ENCODE measurements around the gene FOXI2.
A peak's percentile ranks its signal among the peaks of the same experiment; 100 is the strongest.

Gene FOXI2

GRCh38 chr10:127736915-127737562 is at the start of gene FOXI2:
Gene FOXI2, plus strand, starts transcription at chr10:127737185. Its CDS starts 89 bp downstream, at chr10:127737274.
- no peak for DNase-seq

- no peak for DNase-seq
These were observed 49.4 kb upstream of the FOXI2 start for GRCh38 chr10:127687548-127687947.

- DNase-seq, result no peak
These were observed 46.7 kb upstream of the FOXI2 start for GRCh38 chr10:127690176-127690835.

GRCh38 chr10:127694580-127695193 is 42.3 kb upstream of the FOXI2 start:
- DNase-seq, result no peak

GRCh38 chr10:127695431-127695830 is 41.6 kb upstream of the FOXI2 start:
- DNase-seq, result no peak

GRCh38 chr10:127698886-127699285 is 38.1 kb upstream of the FOXI2 start:
- no peak for DNase-seq

GRCh38 chr10:127699311-127699710 is 37.7 kb upstream of the FOXI2 start:
- DNase-seq, result no peak

- DNase-seq, result no peak
These were observed 34.7 kb upstream of the FOXI2 start for GRCh38 chr10:127702271-127702670.

- DNase-seq, result peak in 1 of 56 donors; percentile 16
These were observed 21.7 kb upstream of the FOXI2 start for GRCh38 chr10:127715249-127715648.

GRCh38 chr10:127715782-127716378 is 21.1 kb upstream of the FOXI2 start:
- peak in 1 of 56 donors; percentile 26 for DNase-seq

GRCh38 chr10:127720142-127720541 is 16.8 kb upstream of the FOXI2 start:
- DNase-seq, result no peak

- no peak for DNase-seq
These were observed 16.1 kb upstream of the FOXI2 start for GRCh38 chr10:127720903-127721302.

- no peak for DNase-seq
These were observed 2.2 kb upstream of the FOXI2 start for GRCh38 chr10:127734753-127735152.

GRCh38 chr10:127735156-127735555 is 1.8 kb upstream of the FOXI2 start:
- DNase-seq, result no peak

GRCh38 chr10:127735723-127736221 is 1.2 kb upstream of the FOXI2 start:
- DNase-seq, result no peak

GRCh38 chr10:127736222-127736914 is 617 bp upstream of the FOXI2 start:
- no peak for DNase-seq

- DNase-seq, result no peak
These were observed 852 bp downstream of the FOXI2 start for GRCh38 chr10:127737563-127738511.

- no peak for DNase-seq
These were observed 1.8 kb downstream of the FOXI2 start for GRCh38 chr10:127738512-127739424.

GRCh38 chr10:127739908-127740307 is 2.9 kb downstream of the FOXI2 start:
- DNase-seq, result no peak
